Skeletal muscle cell (primary cell): ENCODE results near the gene SCAF8.
A peak's percentile ranks its signal among the peaks of the same experiment; 100 is the strongest.
"Not testable (repeated sequence)": the region's sequence is repeated elsewhere in the genome, so short reads cannot be mapped to it uniquely, and the experiment has no call there.

ENCODE experiments used
- DNase-seq: peaks from one replicate; pipeline ENCODE4 v3.0.0-alpha.2; 2010; ENCODE audit warnings: low read depth
- H3K4me3 ChIP-seq: 2 replicates; pipeline ENCODE4 v1.5.1; 2011; ENCODE audit warnings: low read depth, mild to moderate bottlenecking, control low read depth, low read length, moderate library complexity

The SCAF8 gene

GRCh38 chr6:154733626-154734382 is 588 bp downstream of the SCAF8 start:
- H3K4me3 ChIP-seq, result peak overlapping the region; percentile 83
- DNase-seq, result peak; percentile 91

- H3K4me3 ChIP-seq, result no peak overlapping the region
- no peak for DNase-seq
Measured at GRCh38 chr6:154736618-154737259, 3.5 kb downstream of the SCAF8 start.

- H3K4me3 ChIP-seq, result no peak overlapping the region
- no peak for DNase-seq
Measured at GRCh38 chr6:154737424-154737823, 4.2 kb downstream of the SCAF8 start.

- DNase-seq, result no peak
- H3K4me3 ChIP-seq, result no peak overlapping the region
Measured at GRCh38 chr6:154738551-154738961, 5.3 kb downstream of the SCAF8 start.

GRCh38 chr6:154740658-154741057 is 7.4 kb downstream of the SCAF8 start:
- no peak overlapping the region for H3K4me3 ChIP-seq
- DNase-seq, result no peak

GRCh38 chr6:154742891-154743290 is 9.7 kb downstream of the SCAF8 start:
- no peak for DNase-seq
- H3K4me3 ChIP-seq, result no peak overlapping the region

- not testable (repeated sequence) for DNase-seq, H3K4me3 ChIP-seq
Measured at GRCh38 chr6:154744029-154744745, 11.0 kb downstream of the SCAF8 start.

GRCh38 chr6:154745243-154745642 is 12.0 kb downstream of the SCAF8 start:
- H3K4me3 ChIP-seq, result no peak overlapping the region
- no peak for DNase-seq

GRCh38 chr6:154749341-154749740 is 16.1 kb downstream of the SCAF8 start:
- no peak overlapping the region for H3K4me3 ChIP-seq
- no peak for DNase-seq

- no peak for DNase-seq
- no peak overlapping the region for H3K4me3 ChIP-seq
Measured at GRCh38 chr6:154751011-154751800, 18.0 kb downstream of the SCAF8 start.

GRCh38 chr6:154752022-154752421 is 18.8 kb downstream of the SCAF8 start:
- H3K4me3 ChIP-seq, result no peak overlapping the region
- no peak for DNase-seq

- no peak overlapping the region for H3K4me3 ChIP-seq
- no peak for DNase-seq
Measured at GRCh38 chr6:154754152-154754551, 20.9 kb downstream of the SCAF8 start.

GRCh38 chr6:154757352-154758050 is 24.3 kb downstream of the SCAF8 start:
- DNase-seq, result no peak

GRCh38 chr6:154758125-154758524 is 24.9 kb downstream of the SCAF8 start:
- DNase-seq, result no peak
- no peak overlapping the region for H3K4me3 ChIP-seq

More at GRCh38 chr6:154757352-154758050, 24.3 kb downstream of the SCAF8 start:
- no peak overlapping the region for H3K4me3 ChIP-seq

GRCh38 chr6:154763650-154764049 is 30.4 kb downstream of the SCAF8 start:
- no peak for DNase-seq
- no peak overlapping the region for H3K4me3 ChIP-seq

- no peak for DNase-seq
- no peak overlapping the region for H3K4me3 ChIP-seq
Measured at GRCh38 chr6:154765273-154765672, 32.1 kb downstream of the SCAF8 start.

- H3K4me3 ChIP-seq, result no peak overlapping the region
Measured at GRCh38 chr6:154766288-154766687, 33.1 kb downstream of the SCAF8 start.

GRCh38 chr6:154767003-154767723 is 33.9 kb downstream of the SCAF8 start:
- no peak overlapping the region for H3K4me3 ChIP-seq
- no peak for DNase-seq

More at GRCh38 chr6:154766288-154766687, 33.1 kb downstream of the SCAF8 start:
- DNase-seq, result no peak
